ENCODE measurements around the gene ZNF396. TPM values are rescaled to one million over a fixed set of nuclear protein-coding genes. Genes with fewer than 3 reads are reported as not detected.
A peak's percentile ranks its signal among the peaks of the same experiment; 100 is the strongest.

ZNF396 gene
- total and polyA plus RNA-seq, 4 donors: 0.60 to 1.2 (median 0.99) TPM

GRCh38 chr18:35390951-35391700 is 14.0 kb upstream of the ZNF396 start:
- H3K9me3 ChIP-seq (ENCODE audit: control insufficient read depth in 4 of 4, low read length in 3 of 4): no peaks in the 10 kb centered on the region
- peaks cover 0 to 3% (median 0%) of the 10 kb centered on the region in 4 donors for H3K27me3 ChIP-seq (ENCODE audit: control insufficient read depth in 4 of 4, insufficient read depth in 4 of 4, low read length in 3 of 4)
- H3K36me3 ChIP-seq (ENCODE audit: control insufficient read depth in 4 of 4, insufficient read depth in 3 of 4, low read depth in 1 of 4, low read length in 3 of 4): no peaks in the 10 kb centered on the region
- no peak for DNase-seq (ENCODE audit: low spot score)
- H3K27ac ChIP-seq (ENCODE audit: low read depth in 1 of 2, low read length in 2 of 2): no peak overlapping the region
- H3K4me3 ChIP-seq (ENCODE audit: low read depth in 1 of 3, low read length in 3 of 3): no peak overlapping the region
- H3K9ac ChIP-seq (ENCODE audit: low read depth in 1 of 2, low read length in 2 of 2): no peak overlapping the region
- TF ChIP-seq EGR1 (IDR thresholded peaks at IDR 0.05; ENCODE audit: low read depth in 2 of 2): no peak
- WGBS: 42% methylated on average over 3 of the region's 3 CpGs
- H3K4me1 ChIP-seq (ENCODE audit: control insufficient read depth in 4 of 4, insufficient read depth in 4 of 4, low read length in 3 of 4): no peaks in the 10 kb centered on the region

DNA sequence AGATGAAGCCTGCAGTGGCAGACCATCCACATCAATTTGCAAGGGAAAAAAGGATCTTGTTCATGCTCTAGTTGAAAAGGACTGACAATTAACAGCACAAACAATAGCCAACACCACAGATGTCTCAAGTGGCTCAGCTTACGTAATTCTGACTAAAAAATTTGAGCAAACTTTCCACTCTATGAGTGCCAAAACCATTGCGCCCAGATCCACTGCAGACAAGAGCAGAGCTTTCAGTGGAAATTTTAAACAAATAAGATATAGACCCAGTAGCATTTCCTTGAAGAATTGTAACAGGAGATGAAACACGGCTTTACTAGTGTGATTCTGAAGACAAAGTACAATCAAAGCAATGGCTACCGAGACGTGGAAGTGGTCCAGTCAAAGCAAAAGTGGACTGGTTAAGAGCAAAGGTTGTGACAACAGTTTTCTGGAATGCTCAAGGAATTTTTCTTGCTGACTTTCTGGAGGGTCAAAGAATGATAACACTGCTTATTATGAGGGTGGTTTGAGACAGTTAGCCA is 12.0 kb upstream of the ZNF396 start:
- TF ChIP-seq, protein P1, sequence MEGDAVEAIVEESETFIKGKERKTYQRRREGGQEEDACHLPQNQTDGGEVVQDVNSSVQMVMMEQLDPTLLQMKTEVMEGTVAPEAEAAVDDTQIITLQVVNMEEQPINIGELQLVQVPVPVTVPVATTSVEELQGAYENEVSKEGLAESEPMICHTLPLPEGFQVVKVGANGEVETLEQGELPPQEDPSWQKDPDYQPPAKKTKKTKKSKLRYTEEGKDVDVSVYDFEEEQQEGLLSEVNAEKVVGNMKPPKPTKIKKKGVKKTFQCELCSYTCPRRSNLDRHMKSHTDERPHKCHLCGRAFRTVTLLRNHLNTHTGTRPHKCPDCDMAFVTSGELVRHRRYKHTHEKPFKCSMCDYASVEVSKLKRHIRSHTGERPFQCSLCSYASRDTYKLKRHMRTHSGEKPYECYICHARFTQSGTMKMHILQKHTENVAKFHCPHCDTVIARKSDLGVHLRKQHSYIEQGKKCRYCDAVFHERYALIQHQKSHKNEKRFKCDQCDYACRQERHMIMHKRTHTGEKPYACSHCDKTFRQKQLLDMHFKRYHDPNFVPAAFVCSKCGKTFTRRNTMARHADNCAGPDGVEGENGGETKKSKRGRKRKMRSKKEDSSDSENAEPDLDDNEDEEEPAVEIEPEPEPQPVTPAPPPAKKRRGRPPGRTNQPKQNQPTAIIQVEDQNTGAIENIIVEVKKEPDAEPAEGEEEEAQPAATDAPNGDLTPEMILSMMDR (IDR thresholded peaks at IDR 0.05; ENCODE audit: low read depth, low read length, missing input control): no peak
- TF ChIP-seq NR2F2 (IDR thresholded peaks at IDR 0.05): peak; percentile 37
- no peak overlapping the region for H3K9ac ChIP-seq (ENCODE audit: low read depth in 1 of 2, low read length in 2 of 2)

DNA sequence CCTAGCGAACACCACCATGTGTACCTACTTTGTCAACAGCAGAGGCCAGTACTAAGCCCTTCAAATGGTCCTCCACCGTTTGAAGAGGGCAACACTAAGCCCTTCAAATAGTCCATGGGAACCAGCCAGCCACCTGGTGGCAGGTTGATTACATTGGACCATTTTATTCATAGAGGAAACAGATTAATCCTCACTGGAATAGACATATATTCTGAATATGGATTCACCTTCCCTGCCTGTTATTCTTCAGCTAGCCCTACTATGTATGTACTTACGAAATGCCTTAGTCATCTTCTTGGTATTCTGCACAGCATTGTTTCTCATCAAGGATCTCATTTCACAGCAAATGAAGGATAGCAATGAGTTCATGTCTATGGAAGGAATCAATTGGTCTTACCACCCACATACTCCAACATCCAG is 10.0 kb upstream of the ZNF396 start:
- H3K4me3 ChIP-seq (ENCODE audit: low read depth in 1 of 3, low read length in 3 of 3): no peak overlapping the region

More for the DNA sequence above, 12.0 kb upstream of the ZNF396 start:
- 41% methylated on average over 5 of the region's 5 CpGs for WGBS
- Histone ChIP-seq H3K9me3 (ENCODE audit: control insufficient read depth in 4 of 4, low read length in 3 of 4) (no peaks in the 10 kb centered on the region), H3K27ac (ENCODE audit: low read depth in 1 of 2, low read length in 2 of 2) (no peak overlapping the region), H3K4me3 (ENCODE audit: low read depth in 1 of 3, low read length in 3 of 3) (no peak overlapping the region), H3K4me1 (ENCODE audit: control insufficient read depth in 4 of 4, insufficient read depth in 4 of 4, low read length in 3 of 4) (no peaks in the 10 kb centered on the region), H3K27me3 (ENCODE audit: control insufficient read depth in 4 of 4, insufficient read depth in 4 of 4, low read length in 3 of 4) (peaks cover 0 to 3% (median 0%) of the 10 kb centered on the region in 4 donors), H3K36me3 (ENCODE audit: control insufficient read depth in 4 of 4, insufficient read depth in 3 of 4, low read depth in 1 of 4, low read length in 3 of 4) (no peaks in the 10 kb centered on the region)
- no peak for DNase-seq (ENCODE audit: low spot score)

More for the DNA sequence above, 10.0 kb upstream of the ZNF396 start:
- Histone ChIP-seq H3K27ac (ENCODE audit: low read depth in 1 of 2, low read length in 2 of 2) (no peak overlapping the region), H3K9me3 (ENCODE audit: control insufficient read depth in 4 of 4, low read length in 3 of 4) (no peaks in the 10 kb centered on the region), H3K4me1 (ENCODE audit: control insufficient read depth in 4 of 4, insufficient read depth in 4 of 4, low read length in 3 of 4) (no peaks in the 10 kb centered on the region), H3K36me3 (ENCODE audit: control insufficient read depth in 4 of 4, insufficient read depth in 3 of 4, low read depth in 1 of 4, low read length in 3 of 4) (no peaks in the 10 kb centered on the region), H3K27me3 (ENCODE audit: control insufficient read depth in 4 of 4, insufficient read depth in 4 of 4, low read length in 3 of 4) (peaks cover 0 to 3% (median 0%) of the 10 kb centered on the region in 4 donors), H3K9ac (ENCODE audit: low read depth in 1 of 2, low read length in 2 of 2) (no peak overlapping the region)
- TF ChIP-seq, protein P1 (IDR thresholded peaks at IDR 0.05; ENCODE audit: low read depth, low read length, missing input control): peak; percentile 22
- no peak for TF ChIP-seq SP1 (IDR thresholded peaks at IDR 0.05)
- TF ChIP-seq RAD21 (IDR thresholded peaks at IDR 0.05): peak in 1 of 2 donors; percentile 22
- 53% methylated on average over 3 of the region's 3 CpGs for WGBS
- DNase-seq (ENCODE audit: low spot score): no peak
